ENCODE measurements around the gene UFSP1.
A peak's percentile ranks its signal among the peaks of the same experiment; 100 is the strongest.

UFSP1 gene

DNA sequence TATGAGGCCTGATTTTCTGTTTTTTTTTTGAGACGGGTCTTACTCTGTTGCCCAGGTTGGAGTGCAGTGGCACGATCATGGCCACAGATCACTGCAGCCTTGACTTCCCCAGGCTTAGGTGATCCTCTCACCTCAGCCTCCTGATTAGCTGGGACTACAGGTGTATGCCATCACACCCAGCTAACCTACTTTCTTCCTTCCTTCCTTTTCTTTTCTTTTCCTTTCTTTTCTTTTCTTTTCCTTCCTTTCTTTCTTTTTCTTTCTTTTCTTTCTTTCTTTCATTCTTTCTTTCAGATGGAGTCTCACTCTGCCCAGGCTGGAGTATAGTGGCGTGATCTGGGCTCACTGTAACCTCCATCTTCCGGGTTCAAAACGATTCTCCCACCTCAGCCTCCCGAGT lies 10.8 kb downstream of the UFSP1 start:
- no peak for DNase-seq (ENCODE audit: low read depth)
- H3K4me3 ChIP-seq (ENCODE audit: low read length): no peak overlapping the region
- TF ChIP-seq, protein P1, sequence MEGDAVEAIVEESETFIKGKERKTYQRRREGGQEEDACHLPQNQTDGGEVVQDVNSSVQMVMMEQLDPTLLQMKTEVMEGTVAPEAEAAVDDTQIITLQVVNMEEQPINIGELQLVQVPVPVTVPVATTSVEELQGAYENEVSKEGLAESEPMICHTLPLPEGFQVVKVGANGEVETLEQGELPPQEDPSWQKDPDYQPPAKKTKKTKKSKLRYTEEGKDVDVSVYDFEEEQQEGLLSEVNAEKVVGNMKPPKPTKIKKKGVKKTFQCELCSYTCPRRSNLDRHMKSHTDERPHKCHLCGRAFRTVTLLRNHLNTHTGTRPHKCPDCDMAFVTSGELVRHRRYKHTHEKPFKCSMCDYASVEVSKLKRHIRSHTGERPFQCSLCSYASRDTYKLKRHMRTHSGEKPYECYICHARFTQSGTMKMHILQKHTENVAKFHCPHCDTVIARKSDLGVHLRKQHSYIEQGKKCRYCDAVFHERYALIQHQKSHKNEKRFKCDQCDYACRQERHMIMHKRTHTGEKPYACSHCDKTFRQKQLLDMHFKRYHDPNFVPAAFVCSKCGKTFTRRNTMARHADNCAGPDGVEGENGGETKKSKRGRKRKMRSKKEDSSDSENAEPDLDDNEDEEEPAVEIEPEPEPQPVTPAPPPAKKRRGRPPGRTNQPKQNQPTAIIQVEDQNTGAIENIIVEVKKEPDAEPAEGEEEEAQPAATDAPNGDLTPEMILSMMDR (conservative IDR thresholded peaks at IDR 0.05; ENCODE audit: low read depth, low read length): no peak

GRCh38 chr7:100878013-100878412 lies 11.5 kb downstream of the UFSP1 start:
- TF ChIP-seq, protein P1 (conservative IDR thresholded peaks at IDR 0.05; ENCODE audit: low read depth, low read length): no peak
- DNase-seq (ENCODE audit: low read depth): no peak
- H3K4me3 ChIP-seq (ENCODE audit: low read length): no peak overlapping the region

DNA sequence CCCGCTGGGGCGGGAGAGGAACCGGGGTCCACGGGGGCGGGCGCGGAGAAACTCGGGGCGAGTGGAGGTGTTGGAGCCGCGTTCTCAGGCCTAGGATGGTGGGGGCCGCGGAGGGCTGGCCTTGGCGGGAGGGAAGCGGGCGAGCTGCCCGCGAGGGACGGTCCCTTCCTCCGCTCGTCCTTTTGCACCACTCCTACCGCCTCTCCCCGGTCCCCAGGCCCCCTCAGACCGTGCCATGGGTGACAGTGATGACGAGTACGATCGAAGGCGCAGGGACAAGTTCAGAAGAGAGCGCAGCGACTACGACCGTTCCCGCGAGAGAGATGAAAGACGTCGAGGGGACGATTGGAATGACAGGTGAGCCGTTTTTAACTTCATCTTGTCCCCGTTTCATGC lies 14.2 kb downstream of the UFSP1 start:
- no peak for DNase-seq (ENCODE audit: low read depth)

GRCh38 chr7:100874577-100875355 lies 14.7 kb downstream of the UFSP1 start, which contains the start of gene SRRT:
Gene SRRT, plus strand, starts transcription at chr7:100875103. Its CDS starts 488 bp downstream, at chr7:100875591.
- peak; percentile 90 for DNase-seq (ENCODE audit: low read depth)
- H3K4me3 ChIP-seq (ENCODE audit: low read length): peak within 1 kb of the TSS; percentile 90
- TF ChIP-seq, protein P1 (conservative IDR thresholded peaks at IDR 0.05; ENCODE audit: low read depth, low read length): peak; percentile 20

More for the DNA sequence above, 14.2 kb downstream of the UFSP1 start:
- H3K4me3 ChIP-seq (ENCODE audit: low read length): peak overlapping the region; percentile 90
- TF ChIP-seq, protein P1 (conservative IDR thresholded peaks at IDR 0.05; ENCODE audit: low read depth, low read length): no peak

DNA sequence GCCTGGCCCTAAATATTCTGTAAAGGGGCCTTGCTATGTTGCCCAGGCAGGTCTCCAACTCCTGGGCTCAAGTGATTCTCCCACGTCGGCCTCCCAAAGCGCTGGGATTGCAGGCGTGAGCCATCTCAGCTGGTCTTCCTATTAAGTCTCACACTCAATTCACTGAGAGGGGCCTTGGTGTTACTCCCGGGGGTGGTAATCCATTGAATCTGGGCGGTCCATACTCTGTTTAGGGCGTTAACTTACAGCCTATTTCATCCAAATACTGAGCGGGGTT lies 15.3 kb downstream of the UFSP1 start:
- no peak for DNase-seq (ENCODE audit: low read depth)
- TF ChIP-seq, protein P1 (conservative IDR thresholded peaks at IDR 0.05; ENCODE audit: low read depth, low read length): no peak
- peak overlapping the region; percentile 90 for H3K4me3 ChIP-seq (ENCODE audit: low read length)

GRCh38 chr7:100873599-100874299 lies 15.8 kb downstream of the UFSP1 start:
- DNase-seq (ENCODE audit: low read depth): no peak
- TF ChIP-seq, protein P1 (conservative IDR thresholded peaks at IDR 0.05; ENCODE audit: low read depth, low read length): no peak
- H3K4me3 ChIP-seq (ENCODE audit: low read length): peak overlapping the region; percentile 90

All from retinal pigment epithelial cell (primary cell).